Kidney (tissue), 14 donors: ENCODE data around the gene TSPAN14. TPM values are rescaled to one million over a fixed set of nuclear protein-coding genes. Genes with fewer than 3 reads are reported as not detected.

Experiments
- DNase-seq, 5 donors: peaks; one replicate each; pipeline ENCODE4 v3.0.0-alpha.2; 2013 to 2020
- FAIRE-seq: peaks from 2 replicates; lab custom pipeline; 2012; peaks lifted over from hg19 to GRCh38; lab: Jason Lieb, UNC
- H3K27ac ChIP-seq, 2 donors: one replicate each; pipeline ENCODE4 v1.7.0; 2013; ENCODE audit warnings: low read depth in 2 of 2, low read length in 2 of 2, inconsistent platforms in 1 of 2
- H3K27me3 ChIP-seq: one replicate; pipeline ENCODE4 v1.7.1; 2013; ENCODE audit warnings: low read length, inconsistent platforms; ENCODE audit not compliant: control insufficient read depth, insufficient read depth
- H3K36me3 ChIP-seq, 3 donors: one replicate each; pipeline versions ENCODE4 v1.7.0 to v1.7.1; 2013; ENCODE audit warnings: low read length in 3 of 3, control low read depth in 1 of 3, inconsistent platforms in 1 of 3; ENCODE audit not compliant: insufficient read depth in 3 of 3, control insufficient read depth in 2 of 3
- H3K4me1 ChIP-seq, 3 donors: one replicate each; pipeline versions ENCODE4 v1.7.0 to v1.7.1; 2013; ENCODE audit warnings: low read length in 3 of 3, inconsistent platforms in 1 of 3, low read depth in 1 of 3; ENCODE audit not compliant: control insufficient read depth in 2 of 3, insufficient read depth in 2 of 3
- H3K4me3 ChIP-seq, 3 donors: one replicate each; pipeline versions ENCODE4 v1.7.0 to v1.8.1; 2013; ENCODE audit warnings: low read length in 3 of 3, control low read depth in 1 of 3, inconsistent platforms in 1 of 3
- H3K9ac ChIP-seq, 3 donors: one replicate each; pipeline versions ENCODE4 v1.7.0 to v1.7.1; 2013; ENCODE audit warnings: low read length in 3 of 3, control low read depth in 1 of 3, inconsistent platforms in 1 of 3
- H3K9me3 ChIP-seq, 3 donors: one replicate each; pipeline versions ENCODE4 v1.7.0 to v1.7.1; 2013; ENCODE audit warnings: low read length in 3 of 3, control low read depth in 1 of 3, inconsistent platforms in 1 of 3; ENCODE audit not compliant: control insufficient read depth in 2 of 3, insufficient read depth in 1 of 3
- intact Hi-C: fragments of 100-400 bp; cut with DNase I; formaldehyde crosslinking; loops from one replicate; pipeline ENCODE4 v1.11.1; 2022
- polyA plus RNA-seq: library from polyadenylated mRNA; stranded (reverse); fragments of 350-450 nt; fragmentation: Illumina TruSeq; extraction: RNeasy Lipid Tissue Mini Kit (QIAGEN cat#74804); gene quantifications from one replicate; pipeline ENCODE4 v1.2.3, GENCODE V29; 2014; ENCODE audit warnings: low read depth, low replicate concordance; ENCODE audit not compliant: insufficient read depth
- total RNA-seq: library from RNA; stranded (reverse); fragmentation: NEBNext Ultra II Directional; extraction: Animal tissue kit (Norgen Biotek cat#: 25700); gene quantifications from one replicate; pipeline ENCODE4 v1.2.1, GENCODE V29; 2021
- TF ChIP-seq, protein P1 (sequence below): IDR thresholded peaks from 3 replicates; pipeline ENCODE4 v1.5.1; 2012; ENCODE audit warnings: mild to moderate bottlenecking, moderate library complexity, borderline replicate concordance; ENCODE audit not compliant: insufficient read depth; ENCODE audit errors: extremely low read depth
- donor health status: control.
- donor health status: control.
- donor health status: control.
- donor health status: control.
- donor health status: control.
- donor health status: DM: yes; HTN: yes; CAD: no.
- donor health status: Normal renal cell carcinoma (clear cell type).

The TSPAN14 gene
- total and polyA plus RNA-seq, 2 donors from 2014 or later: 36.8 to 183 TPM

DNA sequence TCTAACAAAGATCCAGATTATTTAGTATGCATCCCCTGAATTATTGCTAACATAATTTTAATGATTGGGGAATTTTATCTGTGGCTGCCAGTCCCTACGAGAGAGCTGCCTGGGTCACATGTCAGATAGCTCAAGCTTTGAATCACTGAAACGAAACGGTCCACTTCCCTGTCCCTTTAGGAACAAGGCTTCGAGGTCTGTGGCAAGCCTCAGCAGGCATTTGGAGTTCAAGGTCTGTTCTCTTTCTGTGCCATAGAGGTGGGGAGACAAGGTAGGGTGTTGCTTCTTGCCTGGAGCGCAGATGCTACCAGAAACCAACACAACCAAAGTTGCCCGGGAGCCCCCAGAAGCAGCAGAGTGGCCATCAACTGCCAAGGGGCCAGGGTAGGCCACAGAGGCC lies 69.7 kb downstream of the TSPAN14 start:
- TF ChIP-seq, protein P1, sequence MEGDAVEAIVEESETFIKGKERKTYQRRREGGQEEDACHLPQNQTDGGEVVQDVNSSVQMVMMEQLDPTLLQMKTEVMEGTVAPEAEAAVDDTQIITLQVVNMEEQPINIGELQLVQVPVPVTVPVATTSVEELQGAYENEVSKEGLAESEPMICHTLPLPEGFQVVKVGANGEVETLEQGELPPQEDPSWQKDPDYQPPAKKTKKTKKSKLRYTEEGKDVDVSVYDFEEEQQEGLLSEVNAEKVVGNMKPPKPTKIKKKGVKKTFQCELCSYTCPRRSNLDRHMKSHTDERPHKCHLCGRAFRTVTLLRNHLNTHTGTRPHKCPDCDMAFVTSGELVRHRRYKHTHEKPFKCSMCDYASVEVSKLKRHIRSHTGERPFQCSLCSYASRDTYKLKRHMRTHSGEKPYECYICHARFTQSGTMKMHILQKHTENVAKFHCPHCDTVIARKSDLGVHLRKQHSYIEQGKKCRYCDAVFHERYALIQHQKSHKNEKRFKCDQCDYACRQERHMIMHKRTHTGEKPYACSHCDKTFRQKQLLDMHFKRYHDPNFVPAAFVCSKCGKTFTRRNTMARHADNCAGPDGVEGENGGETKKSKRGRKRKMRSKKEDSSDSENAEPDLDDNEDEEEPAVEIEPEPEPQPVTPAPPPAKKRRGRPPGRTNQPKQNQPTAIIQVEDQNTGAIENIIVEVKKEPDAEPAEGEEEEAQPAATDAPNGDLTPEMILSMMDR: no peak
- intact Hi-C loops: no loop called here
- H3K27me3 ChIP-seq: no peaks in the 10 kb centered on the region
- no peaks in the 10 kb centered on the region for H3K9me3 ChIP-seq
- DNase-seq: no peak
- H3K4me3 ChIP-seq: no peak overlapping the region
- H3K27ac ChIP-seq: no peak overlapping the region
- H3K36me3 ChIP-seq: peaks cover 0 to 5% (median 0%) of the 10 kb centered on the region in 3 donors
- H3K9ac ChIP-seq: no peak overlapping the region
- peaks cover 0 to 5% (median 4%) of the 10 kb centered on the region in 3 donors for H3K4me1 ChIP-seq
- FAIRE-seq: no peak

GRCh38 chr10:80524190-80524909 lies 70.2 kb downstream of the TSPAN14 start:
- DNase-seq (no peak), FAIRE-seq (no peak)
- H3K27ac ChIP-seq: no peak overlapping the region
- H3K9ac ChIP-seq: no peak overlapping the region
- H3K36me3 ChIP-seq: peaks cover 0 to 2% (median 0%) of the 10 kb centered on the region in 3 donors
- TF ChIP-seq, protein P1: no peak
- H3K4me3 ChIP-seq: no peak overlapping the region
- H3K9me3 ChIP-seq: no peaks in the 10 kb centered on the region
- peaks cover 0 to 5% (median 3%) of the 10 kb centered on the region in 3 donors for H3K4me1 ChIP-seq
- intact Hi-C loops: no loop called here
- no peaks in the 10 kb centered on the region for H3K27me3 ChIP-seq

- Histone ChIP-seq H3K27me3 (no peaks in the 10 kb centered on the region), H3K9ac (no peak overlapping the region), H3K36me3 (no peaks in the 10 kb centered on the region), H3K4me3 (no peak overlapping the region), H3K4me1 (peaks cover 0 to 5% (median 3%) of the 10 kb centered on the region in 3 donors), H3K9me3 (no peaks in the 10 kb centered on the region), H3K27ac (no peak overlapping the region)
- TF ChIP-seq, protein P1: no peak
- FAIRE-seq (no peak), DNase-seq (no peak)
- intact Hi-C loops: no loop called here
These were observed 72.1 kb downstream of the TSPAN14 start for GRCh38 chr10:80526218-80526617.
